Measurements from ENCODE around the gene OSBPL5. TPM values are rescaled to one million over a fixed set of nuclear protein-coding genes. Genes with fewer than 3 reads are reported as not detected.

OSBPL5 gene
- total RNA-seq, 4 donors from 2014 or later: 59.6 to 119 (median 71.7) TPM

DNA sequence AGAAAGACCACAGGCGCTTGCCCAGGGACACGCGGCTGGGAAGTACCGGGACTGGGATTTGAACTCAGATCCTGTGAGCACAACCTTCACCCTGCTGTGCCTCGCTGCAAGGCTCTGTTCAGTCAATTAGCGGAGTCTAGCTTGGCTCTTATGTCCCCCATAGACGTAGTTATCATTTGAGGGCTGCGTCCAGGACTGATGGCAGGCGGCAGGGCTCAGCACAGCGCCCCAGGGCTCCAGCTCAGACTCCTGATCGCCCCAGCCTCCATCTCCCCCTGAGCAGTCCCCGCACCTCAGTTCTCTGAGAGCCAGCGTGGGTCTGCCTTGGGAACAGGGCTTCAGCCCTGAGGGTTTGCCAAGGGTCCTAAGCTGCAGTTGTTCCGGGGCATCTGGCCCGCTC lies 33.7 kb upstream of the OSBPL5 start:
- no peaks in the 10 kb centered on the region for H3K36me3 ChIP-seq
- H3K27ac ChIP-seq (replicated peaks in 1 of 4): no peak overlapping the region
- H3K4me3 ChIP-seq: no peak overlapping the region
- TF ChIP-seq, protein P1, sequence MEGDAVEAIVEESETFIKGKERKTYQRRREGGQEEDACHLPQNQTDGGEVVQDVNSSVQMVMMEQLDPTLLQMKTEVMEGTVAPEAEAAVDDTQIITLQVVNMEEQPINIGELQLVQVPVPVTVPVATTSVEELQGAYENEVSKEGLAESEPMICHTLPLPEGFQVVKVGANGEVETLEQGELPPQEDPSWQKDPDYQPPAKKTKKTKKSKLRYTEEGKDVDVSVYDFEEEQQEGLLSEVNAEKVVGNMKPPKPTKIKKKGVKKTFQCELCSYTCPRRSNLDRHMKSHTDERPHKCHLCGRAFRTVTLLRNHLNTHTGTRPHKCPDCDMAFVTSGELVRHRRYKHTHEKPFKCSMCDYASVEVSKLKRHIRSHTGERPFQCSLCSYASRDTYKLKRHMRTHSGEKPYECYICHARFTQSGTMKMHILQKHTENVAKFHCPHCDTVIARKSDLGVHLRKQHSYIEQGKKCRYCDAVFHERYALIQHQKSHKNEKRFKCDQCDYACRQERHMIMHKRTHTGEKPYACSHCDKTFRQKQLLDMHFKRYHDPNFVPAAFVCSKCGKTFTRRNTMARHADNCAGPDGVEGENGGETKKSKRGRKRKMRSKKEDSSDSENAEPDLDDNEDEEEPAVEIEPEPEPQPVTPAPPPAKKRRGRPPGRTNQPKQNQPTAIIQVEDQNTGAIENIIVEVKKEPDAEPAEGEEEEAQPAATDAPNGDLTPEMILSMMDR (IDR thresholded peaks at IDR 0.05): no peak
- TF ChIP-seq POLR2AphosphoS5 (IDR thresholded peaks at IDR 0.05) (no peak), EP300 (IDR thresholded peaks at IDR 0.05) (no peak), POLR2A (IDR thresholded peaks at IDR 0.05; ENCODE audit: low read depth) (no peak)
- H3K4me1 ChIP-seq: peaks cover 7 to 12% (median 11%) of the 10 kb centered on the region in 4 donors
- H3K27me3 ChIP-seq: peaks cover 0 to 70% (median 13%) of the 10 kb centered on the region in 4 donors
- H3K9me3 ChIP-seq: no peaks in the 10 kb centered on the region
- no peak for DNase-seq (ENCODE audit: extremely low spot score)
- intact Hi-C loops (cut with DNase I): no loop called here
- 86% methylated on average over 12 of the region's 15 CpGs for WGBS

GRCh38 chr11:3197878-3198528 lies 32.9 kb upstream of the OSBPL5 start:
- H3K27ac ChIP-seq (replicated peaks in 1 of 4): no peak overlapping the region
- TF ChIP-seq, protein P1 (IDR thresholded peaks at IDR 0.05): no peak
- TF ChIP-seq POLR2AphosphoS5 (IDR thresholded peaks at IDR 0.05) (no peak), POLR2A (IDR thresholded peaks at IDR 0.05; ENCODE audit: low read depth) (no peak), EP300 (IDR thresholded peaks at IDR 0.05) (no peak)
- intact Hi-C loops (cut with DNase I): no loop called here
- DNase-seq (ENCODE audit: extremely low spot score): no peak
- H3K4me3 ChIP-seq: no peak overlapping the region
- H3K9me3 ChIP-seq: no peaks in the 10 kb centered on the region
- WGBS: 94% methylated on average over 4 of the region's 8 CpGs
- peaks cover 2 to 4% (median 3%) of the 10 kb centered on the region in 4 donors for H3K4me1 ChIP-seq
- peaks cover 0 to 62% (median 8%) of the 10 kb centered on the region in 4 donors for H3K27me3 ChIP-seq
- no peaks in the 10 kb centered on the region for H3K36me3 ChIP-seq

DNA sequence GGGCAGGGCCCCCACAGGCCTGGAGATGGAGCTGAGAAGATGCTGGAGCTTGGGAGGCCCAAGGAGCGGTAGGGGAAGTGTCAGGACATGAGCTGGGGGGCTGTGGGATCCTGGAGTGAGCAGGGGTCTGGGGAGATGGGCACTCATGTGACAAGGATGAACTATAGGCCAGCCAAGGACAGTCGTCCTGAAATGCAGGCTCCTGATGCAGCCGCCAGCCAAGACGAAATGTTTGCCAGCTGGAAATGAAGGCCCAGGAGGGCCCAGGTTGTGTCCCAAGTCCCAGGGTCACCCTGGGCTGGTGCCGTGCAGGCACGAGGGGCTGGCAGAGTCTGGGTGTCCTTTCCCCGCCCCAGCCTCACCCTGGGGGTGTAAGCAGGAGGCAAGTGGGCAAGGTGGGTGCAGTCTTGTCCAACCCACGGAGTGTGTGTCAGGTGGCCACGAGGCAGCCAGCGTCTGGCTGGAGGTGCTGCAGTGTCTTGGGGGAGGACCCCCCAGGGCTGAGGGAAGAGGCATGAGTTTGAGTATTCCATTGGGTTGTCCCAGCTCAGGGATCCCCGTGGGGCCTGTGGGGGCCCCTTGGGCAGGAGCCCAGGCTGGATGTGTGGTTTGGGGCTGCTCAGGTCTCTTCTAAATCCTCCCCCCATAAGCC lies 32.1 kb upstream of the OSBPL5 start:
- H3K36me3 ChIP-seq: no peaks in the 10 kb centered on the region
- intact Hi-C loops (cut with DNase I): no loop called here
- H3K9me3 ChIP-seq: no peaks in the 10 kb centered on the region
- no peaks in the 10 kb centered on the region for H3K4me1 ChIP-seq
- 81% methylated on average over 9 of the region's 11 CpGs for whole genome bisulfite sequencing
- no peak overlapping the region for H3K27ac ChIP-seq (replicated peaks in 1 of 4)
- TF ChIP-seq POLR2A (IDR thresholded peaks at IDR 0.05; ENCODE audit: low read depth) (no peak), POLR2AphosphoS5 (IDR thresholded peaks at IDR 0.05) (no peak), EP300 (IDR thresholded peaks at IDR 0.05) (no peak)
- TF ChIP-seq, protein P1 (IDR thresholded peaks at IDR 0.05): no peak
- H3K4me3 ChIP-seq: no peak overlapping the region
- DNase-seq (ENCODE audit: extremely low spot score): no peak
- peaks cover 0 to 54% (median under 1%) of the 10 kb centered on the region in 4 donors for H3K27me3 ChIP-seq

DNA sequence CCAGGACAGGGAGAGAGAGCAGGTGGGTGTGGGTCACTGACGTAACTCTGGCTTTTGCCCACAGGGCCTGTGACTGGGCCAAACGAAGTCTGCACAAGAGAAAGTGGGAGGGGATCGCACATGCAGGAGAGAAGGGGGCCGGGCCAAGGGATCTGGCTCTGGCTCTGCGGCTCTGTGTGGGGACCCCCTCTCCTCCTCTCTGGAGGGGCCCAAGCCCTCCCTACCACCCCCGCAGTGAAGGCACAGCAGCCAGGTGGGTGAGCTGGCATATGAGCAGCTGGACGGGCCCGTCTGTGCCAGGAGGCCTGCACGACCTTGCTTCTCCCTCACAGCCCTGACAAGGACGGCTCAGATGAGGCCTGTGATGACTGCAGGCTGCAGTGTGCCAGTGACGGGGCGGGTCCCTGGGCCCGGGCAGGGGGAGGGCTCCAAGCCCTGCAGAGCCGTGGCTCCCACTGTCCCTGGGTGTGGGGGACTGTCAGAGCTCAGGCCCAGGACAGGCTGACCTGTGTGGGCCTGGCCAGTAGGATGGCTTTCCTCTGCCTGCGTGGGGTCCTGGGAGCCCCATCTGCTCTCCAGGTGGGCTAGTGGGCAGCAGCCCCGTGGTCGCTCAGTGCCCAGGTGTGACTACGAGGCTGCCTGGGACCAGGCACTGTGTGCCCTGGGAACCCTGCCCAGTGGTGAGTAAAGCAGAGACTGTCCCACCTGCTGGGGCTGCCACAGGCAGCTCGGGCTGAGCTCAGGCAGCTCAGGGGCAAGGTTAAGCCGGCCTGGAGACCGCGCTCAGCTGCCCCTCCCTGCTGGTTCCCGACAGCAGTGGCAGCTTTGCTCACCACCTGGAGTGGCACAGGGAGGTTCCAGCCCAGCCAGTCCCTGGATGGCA lies 31.3 kb upstream of the OSBPL5 start:
- H3K27ac ChIP-seq (replicated peaks in 1 of 4): no peak overlapping the region
- H3K36me3 ChIP-seq: no peaks in the 10 kb centered on the region
- H3K4me1 ChIP-seq: no peaks in the 10 kb centered on the region
- peaks cover 0 to 46% (median 0%) of the 10 kb centered on the region in 4 donors for H3K27me3 ChIP-seq
- WGBS: 76% methylated on average over 14 of the region's 23 CpGs
- no peak for TF ChIP-seq POLR2A (IDR thresholded peaks at IDR 0.05; ENCODE audit: low read depth)
- TF ChIP-seq POLR2AphosphoS5 (IDR thresholded peaks at IDR 0.05): no peak
- TF ChIP-seq EP300 (IDR thresholded peaks at IDR 0.05): no peak
- TF ChIP-seq, protein P1 (IDR thresholded peaks at IDR 0.05): no peak
- H3K9me3 ChIP-seq: no peaks in the 10 kb centered on the region
- H3K4me3 ChIP-seq: no peak overlapping the region
- DNase-seq (ENCODE audit: extremely low spot score): no peak
- intact Hi-C loops (cut with DNase I): no loop called here
